ENCODE measurements around the gene SLC6A13. TPM values are rescaled to one million over a fixed set of nuclear protein-coding genes. Genes with fewer than 3 reads are reported as not detected.
"Not testable (repeated sequence)": the region's sequence is repeated elsewhere in the genome, so short reads cannot be mapped to it uniquely, and the experiment has no call there.

SLC6A13 gene
- 2.6 TPM for total RNA-seq

DNA sequence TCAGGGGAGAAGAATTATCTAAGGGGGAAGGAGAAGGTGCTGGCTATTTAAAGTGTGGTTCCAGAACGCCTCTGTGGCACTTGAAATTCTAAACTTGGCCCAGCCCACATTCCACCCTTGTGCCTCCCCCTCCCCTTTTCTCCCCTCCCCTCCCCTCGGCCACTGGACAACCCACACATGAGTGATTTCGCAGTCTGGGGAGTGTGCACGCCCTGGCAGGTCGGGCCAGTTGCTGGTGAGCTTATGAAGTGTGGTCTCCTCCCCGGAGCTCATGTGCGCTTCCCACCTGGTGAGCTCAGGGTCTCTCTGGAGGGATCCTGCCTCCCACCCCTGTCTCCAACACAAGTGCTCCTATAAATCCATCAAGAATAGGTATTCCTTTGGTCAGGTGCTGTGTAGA, at the start of gene SLC6A13:
Gene SLC6A13, minus strand, starts transcription at position 20 of the 400 bp plus-strand sequence. CDS start 2,784 bp downstream, outside the sequence.
- no peaks in the 10 kb centered on the region for H3K9me3 ChIP-seq (ENCODE audit: control insufficient read depth in 3 of 3, low read length in 3 of 3)
- peaks cover 0 to 4% (median 0%) of the 10 kb centered on the region in 3 donors for H3K4me1 ChIP-seq (ENCODE audit: control insufficient read depth in 3 of 3, insufficient read depth in 3 of 3, low read length in 3 of 3)
- H3K36me3 ChIP-seq (ENCODE audit: control insufficient read depth in 3 of 3, insufficient read depth in 3 of 3, low read length in 3 of 3): no peaks in the 10 kb centered on the region
- H3K27me3 ChIP-seq (ENCODE audit: control insufficient read depth in 3 of 3, insufficient read depth in 3 of 3, low read length in 3 of 3): peaks cover 13 to 21% (median 14%) of the 10 kb centered on the region in 3 donors
- no peak within 1 kb of the TSS for H3K27ac ChIP-seq (ENCODE audit: low read depth, low read length)
- H3K9ac ChIP-seq (ENCODE audit: low read depth in 1 of 3, low read length in 3 of 3): no peak within 1 kb of the TSS
- H3K4me3 ChIP-seq (ENCODE audit: low read length in 3 of 3): no peak within 1 kb of the TSS

- Histone ChIP-seq H3K9ac (ENCODE audit: low read depth in 1 of 3, low read length in 3 of 3) (no peak overlapping the region), H3K27me3 (ENCODE audit: control insufficient read depth in 3 of 3, insufficient read depth in 3 of 3, low read length in 3 of 3) (no peaks in the 10 kb centered on the region), H3K4me3 (ENCODE audit: low read length in 3 of 3) (no peak overlapping the region), H3K4me1 (ENCODE audit: control insufficient read depth in 3 of 3, insufficient read depth in 3 of 3, low read length in 3 of 3) (no peaks in the 10 kb centered on the region), H3K36me3 (ENCODE audit: control insufficient read depth in 3 of 3, insufficient read depth in 3 of 3, low read length in 3 of 3) (peaks cover 36 to 81% (median 72%) of the 10 kb centered on the region in 3 donors), H3K27ac (ENCODE audit: low read depth, low read length) (no peak overlapping the region), H3K9me3 (ENCODE audit: control insufficient read depth in 3 of 3, low read length in 3 of 3) (no peaks in the 10 kb centered on the region)
Measured at GRCh38 chr12:308511-308910, 45.9 kb upstream of the SLC6A13 start.

GRCh38 chr12:307406-307805, 44.8 kb upstream of the SLC6A13 start:
- no peak overlapping the region for H3K9ac ChIP-seq (ENCODE audit: low read depth in 1 of 3, low read length in 3 of 3)
- no peaks in the 10 kb centered on the region for H3K27me3 ChIP-seq (ENCODE audit: control insufficient read depth in 3 of 3, insufficient read depth in 3 of 3, low read length in 3 of 3)
- no peak overlapping the region for H3K27ac ChIP-seq (ENCODE audit: low read depth, low read length)
- no peak overlapping the region for H3K4me3 ChIP-seq (ENCODE audit: low read length in 3 of 3)
- peaks cover 34 to 71% (median 69%) of the 10 kb centered on the region in 3 donors for H3K36me3 ChIP-seq (ENCODE audit: control insufficient read depth in 3 of 3, insufficient read depth in 3 of 3, low read length in 3 of 3)
- H3K4me1 ChIP-seq (ENCODE audit: control insufficient read depth in 3 of 3, insufficient read depth in 3 of 3, low read length in 3 of 3): no peaks in the 10 kb centered on the region
- no peaks in the 10 kb centered on the region for H3K9me3 ChIP-seq (ENCODE audit: control insufficient read depth in 3 of 3, low read length in 3 of 3)

GRCh38 chr12:304805-305204, 42.2 kb upstream of the SLC6A13 start:
- Histone ChIP-seq H3K27ac (ENCODE audit: low read depth, low read length) (no peak overlapping the region), H3K4me3 (ENCODE audit: low read length in 3 of 3) (no peak overlapping the region), H3K27me3 (ENCODE audit: control insufficient read depth in 3 of 3, insufficient read depth in 3 of 3, low read length in 3 of 3) (no peaks in the 10 kb centered on the region), H3K9me3 (ENCODE audit: control insufficient read depth in 3 of 3, low read length in 3 of 3) (no peaks in the 10 kb centered on the region), H3K9ac (ENCODE audit: low read depth in 1 of 3, low read length in 3 of 3) (no peak overlapping the region), H3K4me1 (ENCODE audit: control insufficient read depth in 3 of 3, insufficient read depth in 3 of 3, low read length in 3 of 3) (no peaks in the 10 kb centered on the region), H3K36me3 (ENCODE audit: control insufficient read depth in 3 of 3, insufficient read depth in 3 of 3, low read length in 3 of 3) (peaks cover 24 to 53% (median 49%) of the 10 kb centered on the region in 3 donors)

DNA sequence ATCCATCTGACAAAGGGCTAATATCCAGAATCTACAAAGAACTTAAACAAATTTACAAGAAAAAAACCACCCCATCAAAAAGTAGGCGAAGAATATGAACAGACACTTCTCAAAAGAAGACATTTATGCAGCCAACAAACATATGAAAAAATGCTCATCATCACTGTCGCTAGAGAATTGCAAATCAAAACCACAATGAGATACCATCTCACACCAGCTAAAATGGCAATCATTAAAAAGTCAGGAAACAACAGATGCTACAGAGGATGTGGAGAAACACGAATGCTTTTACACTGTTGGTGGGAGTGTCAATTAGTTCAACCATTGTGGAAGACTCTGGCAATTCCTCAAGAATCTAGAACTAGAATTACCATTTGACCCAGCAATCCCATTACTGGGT, 40.1 kb upstream of the SLC6A13 start:
- H3K9ac ChIP-seq (ENCODE audit: low read depth in 1 of 3, low read length in 3 of 3); H3K27me3 ChIP-seq (ENCODE audit: control insufficient read depth in 3 of 3, insufficient read depth in 3 of 3, low read length in 3 of 3); H3K4me1 ChIP-seq (ENCODE audit: control insufficient read depth in 3 of 3, insufficient read depth in 3 of 3, low read length in 3 of 3); H3K27ac ChIP-seq (ENCODE audit: low read depth, low read length); H3K9me3 ChIP-seq (ENCODE audit: control insufficient read depth in 3 of 3, low read length in 3 of 3); H3K4me3 ChIP-seq (ENCODE audit: low read length in 3 of 3): not testable (repeated sequence)
- peaks cover 19 to 35% (median 29%) of the 10 kb centered on the region in 3 donors for H3K36me3 ChIP-seq (ENCODE audit: control insufficient read depth in 3 of 3, insufficient read depth in 3 of 3, low read length in 3 of 3)

GRCh38 chr12:300166-300565, 37.5 kb upstream of the SLC6A13 start:
- not testable (repeated sequence) for H3K9ac ChIP-seq (ENCODE audit: low read depth in 1 of 3, low read length in 3 of 3); H3K9me3 ChIP-seq (ENCODE audit: control insufficient read depth in 3 of 3, low read length in 3 of 3); H3K27ac ChIP-seq (ENCODE audit: low read depth, low read length); H3K4me1 ChIP-seq (ENCODE audit: control insufficient read depth in 3 of 3, insufficient read depth in 3 of 3, low read length in 3 of 3); H3K4me3 ChIP-seq (ENCODE audit: low read length in 3 of 3); H3K27me3 ChIP-seq (ENCODE audit: control insufficient read depth in 3 of 3, insufficient read depth in 3 of 3, low read length in 3 of 3)
- peaks cover 8 to 26% (median 25%) of the 10 kb centered on the region in 3 donors for H3K36me3 ChIP-seq (ENCODE audit: control insufficient read depth in 3 of 3, insufficient read depth in 3 of 3, low read length in 3 of 3)

- not testable (repeated sequence) for H3K9me3 ChIP-seq (ENCODE audit: control insufficient read depth in 3 of 3, low read length in 3 of 3); H3K27ac ChIP-seq (ENCODE audit: low read depth, low read length); H3K9ac ChIP-seq (ENCODE audit: low read depth in 1 of 3, low read length in 3 of 3); H3K4me3 ChIP-seq (ENCODE audit: low read length in 3 of 3); H3K4me1 ChIP-seq (ENCODE audit: control insufficient read depth in 3 of 3, insufficient read depth in 3 of 3, low read length in 3 of 3); H3K27me3 ChIP-seq (ENCODE audit: control insufficient read depth in 3 of 3, insufficient read depth in 3 of 3, low read length in 3 of 3)
- peaks cover 11 to 28% (median 26%) of the 10 kb centered on the region in 3 donors for H3K36me3 ChIP-seq (ENCODE audit: control insufficient read depth in 3 of 3, insufficient read depth in 3 of 3, low read length in 3 of 3)
Measured at GRCh38 chr12:299511-299910, 36.9 kb upstream of the SLC6A13 start.

GRCh38 chr12:298059-298458, 35.4 kb upstream of the SLC6A13 start:
- not testable (repeated sequence) for H3K27ac ChIP-seq (ENCODE audit: low read depth, low read length); H3K9ac ChIP-seq (ENCODE audit: low read depth in 1 of 3, low read length in 3 of 3); H3K4me1 ChIP-seq (ENCODE audit: control insufficient read depth in 3 of 3, insufficient read depth in 3 of 3, low read length in 3 of 3); H3K4me3 ChIP-seq (ENCODE audit: low read length in 3 of 3); H3K27me3 ChIP-seq (ENCODE audit: control insufficient read depth in 3 of 3, insufficient read depth in 3 of 3, low read length in 3 of 3); H3K9me3 ChIP-seq (ENCODE audit: control insufficient read depth in 3 of 3, low read length in 3 of 3)
- H3K36me3 ChIP-seq (ENCODE audit: control insufficient read depth in 3 of 3, insufficient read depth in 3 of 3, low read length in 3 of 3): peaks cover 8 to 33% (median 22%) of the 10 kb centered on the region in 3 donors

- Histone ChIP-seq H3K27ac (ENCODE audit: low read depth, low read length) (no peak overlapping the region), H3K9ac (ENCODE audit: low read depth in 1 of 3, low read length in 3 of 3) (no peak overlapping the region), H3K27me3 (ENCODE audit: control insufficient read depth in 3 of 3, insufficient read depth in 3 of 3, low read length in 3 of 3) (no peaks in the 10 kb centered on the region), H3K4me3 (ENCODE audit: low read length in 3 of 3) (no peak overlapping the region), H3K9me3 (ENCODE audit: control insufficient read depth in 3 of 3, low read length in 3 of 3) (no peaks in the 10 kb centered on the region), H3K4me1 (ENCODE audit: control insufficient read depth in 3 of 3, insufficient read depth in 3 of 3, low read length in 3 of 3) (no peaks in the 10 kb centered on the region), H3K36me3 (ENCODE audit: control insufficient read depth in 3 of 3, insufficient read depth in 3 of 3, low read length in 3 of 3) (peaks cover 15 to 45% (median 36%) of the 10 kb centered on the region in 3 donors)
Measured at GRCh38 chr12:295132-295531, 32.5 kb upstream of the SLC6A13 start.

DNA sequence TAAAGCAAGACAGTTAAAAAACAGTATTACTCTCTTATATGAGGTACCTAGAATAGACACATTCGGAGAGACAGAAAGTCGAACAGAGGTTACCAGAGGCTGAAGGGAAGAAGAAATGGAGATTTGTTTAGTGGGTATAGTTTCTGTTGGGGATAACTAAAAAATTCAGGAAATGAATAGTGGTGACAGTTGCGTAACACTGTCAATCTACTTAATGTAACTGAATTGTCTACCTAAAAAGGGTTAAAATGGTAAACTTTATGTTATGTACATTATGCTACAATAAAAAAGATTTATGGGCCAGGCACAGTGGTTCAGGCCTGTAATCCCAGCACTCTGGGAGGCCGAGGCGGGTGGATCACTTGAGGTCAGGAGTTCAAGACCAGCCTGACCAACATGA, 30.6 kb upstream of the SLC6A13 start:
- H3K9me3 ChIP-seq (ENCODE audit: control insufficient read depth in 3 of 3, low read length in 3 of 3): no peaks in the 10 kb centered on the region
- H3K9ac ChIP-seq (ENCODE audit: low read depth in 1 of 3, low read length in 3 of 3): no peak overlapping the region
- no peaks in the 10 kb centered on the region for H3K27me3 ChIP-seq (ENCODE audit: control insufficient read depth in 3 of 3, insufficient read depth in 3 of 3, low read length in 3 of 3)
- no peaks in the 10 kb centered on the region for H3K4me1 ChIP-seq (ENCODE audit: control insufficient read depth in 3 of 3, insufficient read depth in 3 of 3, low read length in 3 of 3)
- H3K36me3 ChIP-seq (ENCODE audit: control insufficient read depth in 3 of 3, insufficient read depth in 3 of 3, low read length in 3 of 3): peaks cover 15 to 45% (median 36%) of the 10 kb centered on the region in 3 donors
- H3K27ac ChIP-seq (ENCODE audit: low read depth, low read length): no peak overlapping the region
- no peak overlapping the region for H3K4me3 ChIP-seq (ENCODE audit: low read length in 3 of 3)

- Histone ChIP-seq H3K27me3 (ENCODE audit: control insufficient read depth in 3 of 3, insufficient read depth in 3 of 3, low read length in 3 of 3) (no peaks in the 10 kb centered on the region), H3K4me3 (ENCODE audit: low read length in 3 of 3) (no peak overlapping the region), H3K9me3 (ENCODE audit: control insufficient read depth in 3 of 3, low read length in 3 of 3) (no peaks in the 10 kb centered on the region), H3K27ac (ENCODE audit: low read depth, low read length) (no peak overlapping the region), H3K4me1 (ENCODE audit: control insufficient read depth in 3 of 3, insufficient read depth in 3 of 3, low read length in 3 of 3) (no peaks in the 10 kb centered on the region), H3K36me3 (ENCODE audit: control insufficient read depth in 3 of 3, insufficient read depth in 3 of 3, low read length in 3 of 3) (peaks cover 15 to 42% (median 34%) of the 10 kb centered on the region in 3 donors), H3K9ac (ENCODE audit: low read depth in 1 of 3, low read length in 3 of 3) (no peak overlapping the region)
Measured at GRCh38 chr12:292186-292585, 29.6 kb upstream of the SLC6A13 start.

Measured in skeletal muscle tissue (tissue), 4 donors.